ENCODE results near the gene TPO.
"Not testable (repeated sequence)": the region's sequence is repeated elsewhere in the genome, so short reads cannot be mapped to it uniquely, and the experiment has no call there.

Gene TPO

GRCh38 chr2:1413156-1413710, at the start of gene TPO:
TSS of gene TPO (plus strand) at chr2:1413463. CDS start at chr2:1414409, 946 bp downstream.
- DNase-seq: no peak

- no peak for DNase-seq
Measured at GRCh38 chr2:1366546-1367134, 46.6 kb upstream of the TPO start.

GRCh38 chr2:1367601-1368000, 45.7 kb upstream of the TPO start:
- no peak for DNase-seq

GRCh38 chr2:1369905-1370304, 43.4 kb upstream of the TPO start:
- no peak for DNase-seq

GRCh38 chr2:1370461-1370860, 42.8 kb upstream of the TPO start:
- DNase-seq: no peak

- no peak for DNase-seq
Measured at GRCh38 chr2:1371082-1371481, 42.2 kb upstream of the TPO start.

GRCh38 chr2:1373830-1374229, 39.4 kb upstream of the TPO start:
- no peak for DNase-seq

GRCh38 chr2:1374287-1374686, 39.0 kb upstream of the TPO start:
- DNase-seq: no peak

GRCh38 chr2:1375794-1376193, 37.5 kb upstream of the TPO start:
- DNase-seq: no peak

GRCh38 chr2:1377473-1377872, 35.8 kb upstream of the TPO start:
- no peak for DNase-seq

GRCh38 chr2:1378456-1379150, 34.7 kb upstream of the TPO start:
- no peak for DNase-seq

GRCh38 chr2:1381644-1382043, 31.6 kb upstream of the TPO start:
- DNase-seq: no peak

- not testable (repeated sequence) for DNase-seq
Measured at GRCh38 chr2:1387954-1388725, 25.1 kb upstream of the TPO start.

GRCh38 chr2:1390118-1390517, 23.1 kb upstream of the TPO start:
- not testable (repeated sequence) for DNase-seq

GRCh38 chr2:1393321-1393720, 19.9 kb upstream of the TPO start:
- no peak for DNase-seq

- no peak for DNase-seq
Measured at GRCh38 chr2:1394709-1395408, 18.4 kb upstream of the TPO start.

GRCh38 chr2:1397350-1397749, 15.9 kb upstream of the TPO start:
- DNase-seq: no peak

GRCh38 chr2:1398191-1398590, 15.1 kb upstream of the TPO start:
- DNase-seq: no peak

- no peak for DNase-seq
Measured at GRCh38 chr2:1400943-1401735, 12.1 kb upstream of the TPO start.

- no peak for DNase-seq
Measured at GRCh38 chr2:1402064-1402463, 11.2 kb upstream of the TPO start.

GRCh38 chr2:1403565-1403964, 9.7 kb upstream of the TPO start:
- no peak for DNase-seq

GRCh38 chr2:1405124-1405523, 8.1 kb upstream of the TPO start:
- DNase-seq: no peak

Measured in GF-D8 (cell line).